ENCODE measurements around the gene C1orf94. TPM values are rescaled to one million over a fixed set of nuclear protein-coding genes. Genes with fewer than 3 reads are reported as not detected.

The C1orf94 gene
- total RNA-seq, 1 experiment from 2014 or later, result 6.0 TPM

DNA sequence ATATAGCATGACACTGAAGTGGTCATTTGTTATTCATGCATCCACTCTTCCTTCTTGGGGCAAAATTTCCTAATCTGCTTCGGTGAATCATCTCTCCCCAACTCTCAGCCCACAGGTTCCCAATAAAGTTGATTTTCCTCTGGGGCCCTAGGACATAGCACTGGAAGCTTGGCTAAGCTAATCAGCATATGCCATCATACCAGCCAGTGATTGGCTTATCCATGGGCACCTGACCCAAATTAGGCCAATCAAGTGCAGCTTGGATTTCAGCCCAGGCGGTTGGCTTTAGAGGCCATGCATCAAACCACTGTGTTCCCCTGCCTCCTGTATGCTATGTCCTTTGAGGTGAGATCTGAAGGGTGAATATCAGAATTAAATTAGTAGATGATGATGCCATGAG lies 58.9 kb downstream of the C1orf94 start:
- POLR2A ChIA-PET, result no interaction called here
- Mint-ChIP-seq H3K36me3 (peaks cover 5% of the 10 kb centered on the region), H3K27me3 (ENCODE audit: low read depth) (peaks cover 20% of the 10 kb centered on the region), H3K4me1 (peaks cover 6% of the 10 kb centered on the region; the same call in 1 of the 2 replicates), H3K9me3 (peaks cover 27% of the 10 kb centered on the region), H3K4me3 (no peak overlapping the region), H3K27ac (no peak overlapping the region)
- TF ChIP-seq SMAD4 (CRISPR knock-in tag; IDR thresholded peaks at IDR 0.05) (no peak), GABPB1 (CRISPR knock-in tag; IDR thresholded peaks at IDR 0.05) (no peak), USF1 (CRISPR knock-in tag; IDR thresholded peaks at IDR 0.05) (peak; percentile 62), PRDM15 (CRISPR knock-in tag; IDR thresholded peaks at IDR 0.05) (no peak), ZMAT4 (CRISPR knock-in tag; IDR thresholded peaks at IDR 0.05) (no peak), MYBL2 (CRISPR knock-in tag; IDR thresholded peaks at IDR 0.05) (no peak), ETV6 (CRISPR knock-in tag; IDR thresholded peaks at IDR 0.05) (no peak), RORB (CRISPR knock-in tag; IDR thresholded peaks at IDR 0.05) (no peak), ZNF317 (CRISPR knock-in tag; IDR thresholded peaks at IDR 0.05; ENCODE audit: borderline replicate concordance, low read depth) (no peak), FOXP1 (CRISPR knock-in tag; IDR thresholded peaks at IDR 0.05; ENCODE audit: borderline replicate concordance) (no peak), USF2 (CRISPR knock-in tag; IDR thresholded peaks at IDR 0.05) (peak; percentile 73)
- TF ChIP-seq, protein P1, sequence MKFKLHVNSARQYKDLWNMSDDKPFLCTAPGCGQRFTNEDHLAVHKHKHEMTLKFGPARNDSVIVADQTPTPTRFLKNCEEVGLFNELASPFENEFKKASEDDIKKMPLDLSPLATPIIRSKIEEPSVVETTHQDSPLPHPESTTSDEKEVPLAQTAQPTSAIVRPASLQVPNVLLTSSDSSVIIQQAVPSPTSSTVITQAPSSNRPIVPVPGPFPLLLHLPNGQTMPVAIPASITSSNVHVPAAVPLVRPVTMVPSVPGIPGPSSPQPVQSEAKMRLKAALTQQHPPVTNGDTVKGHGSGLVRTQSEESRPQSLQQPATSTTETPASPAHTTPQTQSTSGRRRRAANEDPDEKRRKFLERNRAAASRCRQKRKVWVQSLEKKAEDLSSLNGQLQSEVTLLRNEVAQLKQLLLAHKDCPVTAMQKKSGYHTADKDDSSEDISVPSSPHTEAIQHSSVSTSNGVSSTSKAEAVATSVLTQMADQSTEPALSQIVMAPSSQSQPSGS (CRISPR knock-in tag; IDR thresholded peaks at IDR 0.05; ENCODE audit: borderline replicate concordance, low read depth), result no peak
- TF ChIP-seq, protein P2, sequence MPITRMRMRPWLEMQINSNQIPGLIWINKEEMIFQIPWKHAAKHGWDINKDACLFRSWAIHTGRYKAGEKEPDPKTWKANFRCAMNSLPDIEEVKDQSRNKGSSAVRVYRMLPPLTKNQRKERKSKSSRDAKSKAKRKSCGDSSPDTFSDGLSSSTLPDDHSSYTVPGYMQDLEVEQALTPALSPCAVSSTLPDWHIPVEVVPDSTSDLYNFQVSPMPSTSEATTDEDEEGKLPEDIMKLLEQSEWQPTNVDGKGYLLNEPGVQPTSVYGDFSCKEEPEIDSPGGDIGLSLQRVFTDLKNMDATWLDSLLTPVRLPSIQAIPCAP (CRISPR knock-in tag; IDR thresholded peaks at IDR 0.05), result no peak
- TF ChIP-seq, protein P3, sequence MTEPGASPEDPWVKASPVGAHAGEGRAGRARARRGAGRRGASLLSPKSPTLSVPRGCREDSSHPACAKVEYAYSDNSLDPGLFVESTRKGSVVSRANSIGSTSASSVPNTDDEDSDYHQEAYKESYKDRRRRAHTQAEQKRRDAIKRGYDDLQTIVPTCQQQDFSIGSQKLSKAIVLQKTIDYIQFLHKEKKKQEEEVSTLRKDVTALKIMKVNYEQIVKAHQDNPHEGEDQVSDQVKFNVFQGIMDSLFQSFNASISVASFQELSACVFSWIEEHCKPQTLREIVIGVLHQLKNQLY (CRISPR knock-in tag; IDR thresholded peaks at IDR 0.05), result no peak
- CTCF ChIA-PET, result interaction anchor here (0.8 kb wide), 1 partner anchor 47 kb away, joined by 3 read pairs; no protein-coding TSS in a partner anchor
- DNase-seq (ENCODE audit: low spot score) (no peak), ATAC-seq (peak; percentile 32; the same call in 1 of the 2 replicates)

- peaks cover 6% of the 10 kb centered on the region; the same call in 1 of the 2 replicates for H3K4me1 Mint-ChIP-seq
- peaks cover 27% of the 10 kb centered on the region for H3K9me3 Mint-ChIP-seq
- no peak overlapping the region for H3K4me3 Mint-ChIP-seq
- no peak for ATAC-seq
- ChIA-PET CTCF (interaction anchor here (0.8 kb wide), 1 partner anchor 47 kb away, joined by 3 read pairs; no protein-coding TSS in a partner anchor), POLR2A (no interaction called here)
- no peak for DNase-seq (ENCODE audit: low spot score)
- peaks cover 17% of the 10 kb centered on the region for H3K27me3 Mint-ChIP-seq (ENCODE audit: low read depth)
- peaks cover 5% of the 10 kb centered on the region for H3K36me3 Mint-ChIP-seq
- H3K27ac Mint-ChIP-seq, result no peak overlapping the region
- TF ChIP-seq OVOL2 (CRISPR knock-in tag; IDR thresholded peaks at IDR 0.05; ENCODE audit: borderline replicate concordance) (no peak), PRRX2 (CRISPR knock-in tag; IDR thresholded peaks at IDR 0.05) (no peak), ZSCAN18 (CRISPR knock-in tag; IDR thresholded peaks at IDR 0.05) (no peak), HMGA2 (CRISPR knock-in tag; IDR thresholded peaks at IDR 0.05) (no peak), NFATC4 (CRISPR knock-in tag; IDR thresholded peaks at IDR 0.05) (no peak), EMX1 (CRISPR knock-in tag; IDR thresholded peaks at IDR 0.05) (no peak), E2F4 (CRISPR knock-in tag; IDR thresholded peaks at IDR 0.05; ENCODE audit: borderline replicate concordance, low read depth) (no peak)
- TF ChIP-seq, protein P4, sequence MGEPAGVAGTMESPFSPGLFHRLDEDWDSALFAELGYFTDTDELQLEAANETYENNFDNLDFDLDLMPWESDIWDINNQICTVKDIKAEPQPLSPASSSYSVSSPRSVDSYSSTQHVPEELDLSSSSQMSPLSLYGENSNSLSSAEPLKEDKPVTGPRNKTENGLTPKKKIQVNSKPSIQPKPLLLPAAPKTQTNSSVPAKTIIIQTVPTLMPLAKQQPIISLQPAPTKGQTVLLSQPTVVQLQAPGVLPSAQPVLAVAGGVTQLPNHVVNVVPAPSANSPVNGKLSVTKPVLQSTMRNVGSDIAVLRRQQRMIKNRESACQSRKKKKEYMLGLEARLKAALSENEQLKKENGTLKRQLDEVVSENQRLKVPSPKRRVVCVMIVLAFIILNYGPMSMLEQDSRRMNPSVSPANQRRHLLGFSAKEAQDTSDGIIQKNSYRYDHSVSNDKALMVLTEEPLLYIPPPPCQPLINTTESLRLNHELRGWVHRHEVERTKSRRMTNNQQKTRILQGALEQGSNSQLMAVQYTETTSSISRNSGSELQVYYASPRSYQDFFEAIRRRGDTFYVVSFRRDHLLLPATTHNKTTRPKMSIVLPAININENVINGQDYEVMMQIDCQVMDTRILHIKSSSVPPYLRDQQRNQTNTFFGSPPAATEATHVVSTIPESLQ (CRISPR knock-in tag; IDR thresholded peaks at IDR 0.05), result no peak
Observed at GRCh38 chr1:34236089-34236488, 59.4 kb downstream of the C1orf94 start.

Data from WTC11 (cell line).